HepG2 (cell line): ENCODE measurements around the gene CNTF. TPM values are rescaled to one million over a fixed set of nuclear protein-coding genes. Genes with fewer than 3 reads are reported as not detected.

Experiments used
- AGO2 ChIP-seq: fragments of 200-400 bp; formaldehyde crosslinking; optimal IDR thresholded peaks from 2 replicates; pipeline ENCODE3; 2017; ENCODE audit warnings: mild to moderate bottlenecking, low read depth, low read length, moderate library complexity
- ARID3A ChIP-seq: IDR thresholded peaks from 2 replicates; pipeline ENCODE4 v1.6.1; 2012; ENCODE audit warnings: low read depth, low read length, improper control_type of control experiment
- BRF2 ChIP-seq: sonication (generic); formaldehyde crosslinking; IDR thresholded peaks from 2 replicates; pipeline ENCODE4 v1.8.1; 2022; ENCODE audit warnings: mild to moderate bottlenecking, missing genetic modification reagents
- IRF9 ChIP-seq: sonication (generic); formaldehyde crosslinking; IDR thresholded peaks from 2 replicates; pipeline ENCODE4 v1.8.0; 2022; ENCODE audit warnings: missing genetic modification reagents, mild to moderate bottlenecking, borderline replicate concordance
- MBNL3 ChIP-seq: fragments of 250-450 bp; sonication (Bioruptor Pico); conservative IDR thresholded peaks from 2 replicates; pipeline ENCODE4 v1.8.0; 2022; ENCODE audit warnings: mild to moderate bottlenecking, inconsistent platforms
- RBFOX2 ChIP-seq: fragments of 200-400 bp; formaldehyde crosslinking; IDR thresholded peaks from 2 replicates; pipeline ENCODE4 v1.6.1; 2017; ENCODE audit warnings: low read depth, mild to moderate bottlenecking, low read length
- RCOR2 ChIP-seq: IDR thresholded peaks from 2 replicates; pipeline ENCODE4 v1.6.1; 2016; ENCODE audit warnings: missing biosample characterization, missing genetic modification reagents
- SP1 ChIP-seq, 2 experiments: fragments of 450-650 bp in 1 of 2; sonication (generic) in 1 of 2; formaldehyde crosslinking in 1 of 2; IDR thresholded peaks; 2 replicates each; pipeline versions ENCODE4 v1.4.0 to v1.6.1; 2016 to 2020; ENCODE audit warnings: missing genetic modification reagents in 1 of 2
- ZFP36L2 ChIP-seq: sonication (generic); formaldehyde crosslinking; IDR thresholded peaks from 2 replicates; pipeline ENCODE4 v1.4.0; 2020; ENCODE audit warnings: missing genetic modification reagents
- ZNF724P ChIP-seq: sonication (generic); formaldehyde crosslinking; IDR thresholded peaks from 2 replicates; pipeline ENCODE4 v1.8.0; 2022; ENCODE audit warnings: missing genetic modification reagents, borderline replicate concordance
- ZNF773 ChIP-seq: sonication (generic); formaldehyde crosslinking; IDR thresholded peaks from 2 replicates; pipeline ENCODE4 v1.4.0; 2020; ENCODE audit warnings: missing genetic modification reagents, borderline replicate concordance
- ZNF790 ChIP-seq: sonication (generic); formaldehyde crosslinking; IDR thresholded peaks from 2 replicates; pipeline ENCODE4 v1.8.0; 2022; ENCODE audit warnings: missing genetic modification reagents, mild to moderate bottlenecking, borderline replicate concordance
- polyA plus RNA-seq, 8 experiments: library from polyadenylated mRNA; depleted of rRNA in 3 of 8; stranded (reverse) in 7 of 8; unstranded in 1 of 8; fragments of >200 nt; fragmentation: Illumina TruSeq in 4 of 8; extraction: Trizol in 4 of 8; gene quantifications; 2 replicates each; pipeline versions ENCODE4 v1.2.1 to v1.2.3, GENCODE V29; 2011 to 2016; ENCODE audit warnings: low read depth in 4 of 8, missing spikeins in 1 of 8, mixed read lengths in 1 of 8; ENCODE audit not compliant: insufficient read depth in 1 of 8
- total RNA-seq, 5 experiments: library from RNA; depleted of rRNA; stranded (reverse); fragments of >200 nt; fragmentation: Illumina TruSeq; extraction: Trizol; gene quantifications; 2 replicates each; pipeline ENCODE4 v1.2.3, GENCODE V29; 2016; ENCODE audit warnings: low read depth in 1 of 5
- TF ChIP-seq, protein P1 (sequence below): IDR thresholded peaks from 2 replicates; pipeline ENCODE4 v1.6.1; 2018; ENCODE audit warnings: missing genetic modification reagents, mild to moderate bottlenecking, missing compliant biosample characterization
- TF ChIP-seq, protein P2 (sequence below): sonication (generic); formaldehyde crosslinking; IDR thresholded peaks from 2 replicates; pipeline ENCODE4 v1.5.0; 2020; ENCODE audit warnings: missing genetic modification reagents
- TF ChIP-seq, protein P3 (sequence below): sonication (generic); formaldehyde crosslinking; IDR thresholded peaks from 2 replicates; pipeline ENCODE4 v1.5.0; 2020; ENCODE audit warnings: mild to moderate bottlenecking, missing genetic modification reagents
- TF ChIP-seq, protein P4 (sequence below): sonication (generic); formaldehyde crosslinking; conservative IDR thresholded peaks from 2 replicates; pipeline ENCODE4 v1.8.0; 2022; ENCODE audit warnings: low read depth, missing genetic modification reagents

Gene CNTF
- total and polyA plus RNA-seq, 2 of the 13 experiments (the other 11 are each of a cell fraction or from before 2014, with no cell fraction given): 0.51 to 2.3 TPM

DNA sequence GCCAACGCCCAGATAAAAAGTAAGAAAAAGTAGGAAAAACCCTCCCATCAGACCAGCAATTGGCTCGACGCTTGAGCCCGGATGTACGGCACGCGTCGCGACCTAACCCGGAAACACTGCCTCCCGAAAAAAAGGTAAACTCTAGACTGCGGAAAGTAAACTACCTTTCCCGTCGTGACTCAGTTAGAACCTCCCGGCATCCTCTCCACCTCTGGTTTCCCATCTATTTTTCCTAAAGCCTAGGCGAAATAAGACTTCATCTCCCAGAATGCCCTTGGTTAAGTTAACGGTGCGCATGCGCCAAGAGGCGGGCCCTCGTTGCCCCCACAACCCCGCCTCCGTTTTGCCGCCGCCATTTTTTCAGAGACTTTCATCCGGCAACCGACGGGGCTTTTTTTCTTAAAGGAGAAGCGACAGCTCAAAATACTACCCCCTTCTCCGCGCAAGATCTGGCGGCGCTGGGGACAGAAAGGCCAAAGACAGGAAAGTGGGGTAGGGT lies 44.3 kb upstream of the CNTF start (continued):
- TF ChIP-seq MBNL3 (CRISPR knock-in tag) (no peak), ZNF724P (no peak), ZNF790 (CRISPR knock-in tag) (peak; percentile 70; the same call in 1 of the 2 replicates), IRF9 (CRISPR knock-in tag) (0 out of 2 replicates have a peak, but pooled peaks have one; percentile 26), AGO2 (no peak), ZFP36L2 (CRISPR knock-in tag) (no peak), SP1 (IDR thresholded peaks at IDR 0.05) (no peak), SP1 (CRISPR knock-in tag; IDR thresholded peaks at IDR 0.05) (no peak), RBFOX2 (no peak; the same call in 1 of the 2 replicates), RCOR2 (CRISPR knock-in tag) (no peak), ARID3A (no peak; the same call in 1 of the 2 replicates), BRF2 (CRISPR knock-in tag) (no peak), ZNF773 (no peak)
- TF ChIP-seq, protein P1, sequence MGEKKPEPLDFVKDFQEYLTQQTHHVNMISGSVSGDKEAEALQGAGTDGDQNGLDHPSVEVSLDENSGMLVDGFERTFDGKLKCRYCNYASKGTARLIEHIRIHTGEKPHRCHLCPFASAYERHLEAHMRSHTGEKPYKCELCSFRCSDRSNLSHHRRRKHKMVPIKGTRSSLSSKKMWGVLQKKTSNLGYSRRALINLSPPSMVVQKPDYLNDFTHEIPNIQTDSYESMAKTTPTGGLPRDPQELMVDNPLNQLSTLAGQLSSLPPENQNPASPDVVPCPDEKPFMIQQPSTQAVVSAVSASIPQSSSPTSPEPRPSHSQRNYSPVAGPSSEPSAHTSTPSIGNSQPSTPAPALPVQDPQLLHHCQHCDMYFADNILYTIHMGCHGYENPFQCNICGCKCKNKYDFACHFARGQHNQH (CRISPR knock-in tag): no peak
- TF ChIP-seq, protein P2, sequence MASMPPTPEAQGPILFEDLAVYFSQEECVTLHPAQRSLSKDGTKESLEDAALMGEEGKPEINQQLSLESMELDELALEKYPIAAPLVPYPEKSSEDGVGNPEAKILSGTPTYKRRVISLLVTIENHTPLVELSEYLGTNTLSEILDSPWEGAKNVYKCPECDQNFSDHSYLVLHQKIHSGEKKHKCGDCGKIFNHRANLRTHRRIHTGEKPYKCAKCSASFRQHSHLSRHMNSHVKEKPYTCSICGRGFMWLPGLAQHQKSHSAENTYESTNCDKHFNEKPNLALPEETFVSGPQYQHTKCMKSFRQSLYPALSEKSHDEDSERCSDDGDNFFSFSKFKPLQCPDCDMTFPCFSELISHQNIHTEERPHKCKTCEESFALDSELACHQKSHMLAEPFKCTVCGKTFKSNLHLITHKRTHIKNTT (CRISPR knock-in tag): no peak
- TF ChIP-seq, protein P3, sequence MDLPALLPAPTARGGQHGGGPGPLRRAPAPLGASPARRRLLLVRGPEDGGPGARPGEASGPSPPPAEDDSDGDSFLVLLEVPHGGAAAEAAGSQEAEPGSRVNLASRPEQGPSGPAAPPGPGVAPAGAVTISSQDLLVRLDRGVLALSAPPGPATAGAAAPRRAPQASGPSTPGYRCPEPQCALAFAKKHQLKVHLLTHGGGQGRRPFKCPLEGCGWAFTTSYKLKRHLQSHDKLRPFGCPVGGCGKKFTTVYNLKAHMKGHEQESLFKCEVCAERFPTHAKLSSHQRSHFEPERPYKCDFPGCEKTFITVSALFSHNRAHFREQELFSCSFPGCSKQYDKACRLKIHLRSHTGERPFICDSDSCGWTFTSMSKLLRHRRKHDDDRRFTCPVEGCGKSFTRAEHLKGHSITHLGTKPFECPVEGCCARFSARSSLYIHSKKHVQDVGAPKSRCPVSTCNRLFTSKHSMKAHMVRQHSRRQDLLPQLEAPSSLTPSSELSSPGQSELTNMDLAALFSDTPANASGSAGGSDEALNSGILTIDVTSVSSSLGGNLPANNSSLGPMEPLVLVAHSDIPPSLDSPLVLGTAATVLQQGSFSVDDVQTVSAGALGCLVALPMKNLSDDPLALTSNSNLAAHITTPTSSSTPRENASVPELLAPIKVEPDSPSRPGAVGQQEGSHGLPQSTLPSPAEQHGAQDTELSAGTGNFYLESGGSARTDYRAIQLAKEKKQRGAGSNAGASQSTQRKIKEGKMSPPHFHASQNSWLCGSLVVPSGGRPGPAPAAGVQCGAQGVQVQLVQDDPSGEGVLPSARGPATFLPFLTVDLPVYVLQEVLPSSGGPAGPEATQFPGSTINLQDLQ (CRISPR knock-in tag): no peak
- TF ChIP-seq, protein P4, sequence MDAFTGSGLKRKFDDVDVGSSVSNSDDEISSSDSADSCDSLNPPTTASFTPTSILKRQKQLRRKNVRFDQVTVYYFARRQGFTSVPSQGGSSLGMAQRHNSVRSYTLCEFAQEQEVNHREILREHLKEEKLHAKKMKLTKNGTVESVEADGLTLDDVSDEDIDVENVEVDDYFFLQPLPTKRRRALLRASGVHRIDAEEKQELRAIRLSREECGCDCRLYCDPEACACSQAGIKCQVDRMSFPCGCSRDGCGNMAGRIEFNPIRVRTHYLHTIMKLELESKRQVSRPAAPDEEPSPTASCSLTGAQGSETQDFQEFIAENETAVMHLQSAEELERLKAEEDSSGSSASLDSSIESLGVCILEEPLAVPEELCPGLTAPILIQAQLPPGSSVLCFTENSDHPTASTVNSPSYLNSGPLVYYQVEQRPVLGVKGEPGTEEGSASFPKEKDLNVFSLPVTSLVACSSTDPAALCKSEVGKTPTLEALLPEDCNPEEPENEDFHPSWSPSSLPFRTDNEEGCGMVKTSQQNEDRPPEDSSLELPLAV (CRISPR knock-in tag): no peak
